Sigmoid colon (tissue), 4 donors: Measurements from ENCODE around the gene CHTF18.

Experiments
- EP300 ChIP-seq, 4 donors: sonication (generic); formaldehyde crosslinking; IDR thresholded peaks; one replicate each; pipeline ENCODE4 v1.6.1; 2017; ENCODE audit warnings: antibody characterized with exemption in 4 of 4
- POLR2A ChIP-seq, 2 donors: fragments of 450-650 bp; IDR thresholded peaks; one replicate each; pipeline ENCODE4 v1.6.1; 2016; ENCODE audit warnings: antibody characterized with exemption in 2 of 2, mild to moderate bottlenecking in 2 of 2, moderate library complexity in 2 of 2
- TF ChIP-seq, protein P1 (sequence below), 4 experiments: fragments of 450-650 bp in 3 of 4; fragments of 200-600 bp in 1 of 4; IDR thresholded peaks; one replicate each; pipeline ENCODE4 v1.5.1; 2016 to 2019; ENCODE audit warnings: antibody characterized with exemption in 4 of 4, mild to moderate bottlenecking in 3 of 4, moderate library complexity in 2 of 4

DNA sequence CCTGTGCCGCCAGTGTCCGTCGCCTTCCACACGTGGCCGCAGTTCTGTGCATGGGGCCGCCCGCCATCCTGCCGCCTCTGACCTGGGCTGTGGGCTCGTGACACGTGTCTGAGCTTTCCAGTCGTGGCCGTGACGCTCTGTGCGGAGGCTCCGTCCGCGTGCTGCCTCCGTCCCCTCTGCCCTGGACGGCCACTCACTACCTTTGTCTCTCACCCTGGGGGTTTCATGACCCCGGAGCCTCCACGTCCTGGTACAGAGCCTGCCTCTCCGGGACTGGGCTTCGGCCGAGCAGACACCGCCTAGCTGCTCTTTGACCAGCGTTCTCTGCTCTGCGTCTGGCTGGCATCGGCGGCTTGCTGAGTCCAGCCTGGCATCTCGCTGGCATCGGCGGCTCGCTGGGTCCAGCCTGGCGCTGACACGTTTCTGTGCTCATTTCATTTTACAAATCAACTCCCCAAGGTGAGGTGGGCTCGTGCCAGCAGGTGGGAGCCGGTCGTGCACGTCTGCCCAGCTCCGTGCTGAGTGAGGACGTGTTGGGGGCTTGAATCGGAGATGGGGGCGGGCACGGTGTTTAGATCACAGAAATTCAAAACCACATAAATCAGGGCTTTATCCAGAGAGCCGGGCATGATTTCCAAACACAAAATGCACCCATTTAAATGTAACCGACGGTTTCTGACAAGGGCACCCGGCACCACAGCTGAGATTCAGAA is 56.4 kb downstream of the CHTF18 start:
- TF ChIP-seq EP300 (IDR thresholded peaks at IDR 0.05) (no peak), POLR2A (IDR thresholded peaks at IDR 0.05) (no peak)
- TF ChIP-seq, protein P1, sequence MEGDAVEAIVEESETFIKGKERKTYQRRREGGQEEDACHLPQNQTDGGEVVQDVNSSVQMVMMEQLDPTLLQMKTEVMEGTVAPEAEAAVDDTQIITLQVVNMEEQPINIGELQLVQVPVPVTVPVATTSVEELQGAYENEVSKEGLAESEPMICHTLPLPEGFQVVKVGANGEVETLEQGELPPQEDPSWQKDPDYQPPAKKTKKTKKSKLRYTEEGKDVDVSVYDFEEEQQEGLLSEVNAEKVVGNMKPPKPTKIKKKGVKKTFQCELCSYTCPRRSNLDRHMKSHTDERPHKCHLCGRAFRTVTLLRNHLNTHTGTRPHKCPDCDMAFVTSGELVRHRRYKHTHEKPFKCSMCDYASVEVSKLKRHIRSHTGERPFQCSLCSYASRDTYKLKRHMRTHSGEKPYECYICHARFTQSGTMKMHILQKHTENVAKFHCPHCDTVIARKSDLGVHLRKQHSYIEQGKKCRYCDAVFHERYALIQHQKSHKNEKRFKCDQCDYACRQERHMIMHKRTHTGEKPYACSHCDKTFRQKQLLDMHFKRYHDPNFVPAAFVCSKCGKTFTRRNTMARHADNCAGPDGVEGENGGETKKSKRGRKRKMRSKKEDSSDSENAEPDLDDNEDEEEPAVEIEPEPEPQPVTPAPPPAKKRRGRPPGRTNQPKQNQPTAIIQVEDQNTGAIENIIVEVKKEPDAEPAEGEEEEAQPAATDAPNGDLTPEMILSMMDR (IDR thresholded peaks at IDR 0.05) = no peak
